Measurements from ENCODE around the gene WASHC2A.
"Not testable (repeated sequence)": the region's sequence is repeated elsewhere in the genome, so short reads cannot be mapped to it uniquely, and the experiment has no call there.

GRCh38 chr10:50131245-50131965 is 63.7 kb downstream of the WASHC2A start:
- TF ChIP-seq CTCF, POLR2AphosphoS5 (IDR thresholded peaks at IDR 0.05): not testable (repeated sequence)

Data from stomach (tissue), 4 donors.